GM19372 (cell line): Measurements from ENCODE around the gene PAQR4.

Source experiments
- ATAC-seq: cut with Tn5 transposase; IDR thresholded peaks from one replicate; pipeline ENCODE4 v1.9.1; 2021; ENCODE audit warnings: mild to moderate bottlenecking, low read depth, moderate library complexity; ENCODE audit not compliant: unreplicated experiment

PAQR4 gene

GRCh38 chr16:3000540-3000939, 31.4 kb downstream of the PAQR4 start:
- ATAC-seq: no peak

DNA sequence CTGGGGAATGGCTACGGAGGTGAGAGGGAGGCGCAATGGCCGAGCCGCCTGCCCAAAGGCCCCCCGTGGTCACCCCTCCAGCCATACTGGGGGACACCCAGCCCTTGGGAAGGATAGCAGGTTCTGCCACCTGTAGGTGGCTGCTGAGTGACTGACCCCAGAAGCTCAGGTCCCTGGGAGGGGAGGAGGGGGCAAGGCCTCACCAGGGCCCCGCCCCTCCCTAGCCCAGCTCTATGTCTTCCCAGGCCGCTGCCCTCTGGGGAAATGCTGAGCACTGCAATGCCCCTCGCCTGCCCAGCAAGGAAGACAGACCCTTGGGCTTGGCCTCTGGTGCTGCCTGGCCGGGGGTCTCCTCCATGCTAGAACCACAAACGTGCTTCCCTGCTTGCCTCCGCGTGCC, 32.2 kb downstream of the PAQR4 start:
- ATAC-seq: no peak

DNA sequence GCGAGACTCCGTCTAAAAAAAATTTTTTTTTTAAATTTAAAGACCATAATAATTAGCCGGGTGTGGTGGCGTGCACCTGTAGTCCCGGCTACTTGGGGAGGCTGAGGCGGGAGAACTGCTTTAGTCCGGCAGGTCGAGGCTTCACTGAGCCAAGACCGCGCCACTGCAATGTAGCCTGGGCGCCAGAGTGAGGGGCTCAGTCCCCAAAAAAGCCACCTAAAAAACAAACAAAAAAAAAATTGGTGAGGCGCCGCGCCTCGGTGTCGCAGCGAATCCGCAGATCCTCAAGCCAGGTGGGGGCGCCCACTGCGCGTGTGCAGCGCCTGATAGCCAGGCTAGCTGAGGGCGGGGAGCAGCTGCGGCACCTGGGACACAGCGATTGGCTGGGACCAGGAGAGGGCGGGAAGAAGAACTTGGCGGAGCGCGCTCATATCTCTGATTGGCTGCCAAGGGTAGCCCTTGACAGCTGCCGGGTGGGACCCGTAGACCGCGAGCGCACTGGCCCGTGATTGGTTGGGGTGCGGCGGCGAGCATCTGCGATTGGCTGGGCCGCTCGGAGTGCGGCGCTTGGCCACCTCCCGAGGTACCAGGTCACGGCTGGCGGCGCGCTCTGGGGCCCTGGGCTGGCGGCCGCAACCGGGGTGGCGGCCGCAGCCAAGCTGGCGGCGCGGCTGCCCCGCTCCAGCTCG, 34.6 kb downstream of the PAQR4 start:
- ATAC-seq: peak; percentile 93

- ATAC-seq: no peak
These were observed 35.2 kb downstream of the PAQR4 start for GRCh38 chr16:3004319-3004718.

DNA sequence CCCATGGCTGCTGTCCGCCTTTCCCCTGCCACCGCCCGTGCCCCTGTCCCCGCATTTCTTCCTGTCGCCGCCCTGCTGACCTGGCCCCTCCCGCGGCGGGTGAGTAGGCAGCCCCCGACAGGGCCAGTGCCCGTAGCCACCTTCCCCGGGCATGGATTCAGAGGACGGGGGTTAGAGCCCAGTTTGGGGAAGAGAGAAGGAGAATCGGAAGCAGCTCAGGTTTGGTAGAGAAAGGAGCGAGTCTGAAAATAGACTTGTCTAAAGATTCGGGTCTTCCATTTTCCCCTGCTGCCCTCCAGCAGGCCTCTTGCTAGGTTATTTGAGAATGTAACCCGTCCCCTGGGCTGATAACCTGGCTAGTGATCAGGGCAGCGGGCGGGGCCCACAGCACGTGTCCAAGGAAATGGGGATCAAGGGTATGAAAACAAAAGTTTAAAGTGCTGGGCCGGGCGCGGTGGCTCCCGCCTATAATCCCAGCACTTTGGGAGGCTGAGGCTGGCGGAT, 35.7 kb downstream of the PAQR4 start:
- ATAC-seq: no peak

GRCh38 chr16:3007059-3007956, 38.2 kb downstream of the PAQR4 start:
- no peak for ATAC-seq

GRCh38 chr16:3007957-3008689, 39.0 kb downstream of the PAQR4 start:
- ATAC-seq: no peak

GRCh38 chr16:3008690-3009037, 39.5 kb downstream of the PAQR4 start:
- ATAC-seq: no peak

DNA sequence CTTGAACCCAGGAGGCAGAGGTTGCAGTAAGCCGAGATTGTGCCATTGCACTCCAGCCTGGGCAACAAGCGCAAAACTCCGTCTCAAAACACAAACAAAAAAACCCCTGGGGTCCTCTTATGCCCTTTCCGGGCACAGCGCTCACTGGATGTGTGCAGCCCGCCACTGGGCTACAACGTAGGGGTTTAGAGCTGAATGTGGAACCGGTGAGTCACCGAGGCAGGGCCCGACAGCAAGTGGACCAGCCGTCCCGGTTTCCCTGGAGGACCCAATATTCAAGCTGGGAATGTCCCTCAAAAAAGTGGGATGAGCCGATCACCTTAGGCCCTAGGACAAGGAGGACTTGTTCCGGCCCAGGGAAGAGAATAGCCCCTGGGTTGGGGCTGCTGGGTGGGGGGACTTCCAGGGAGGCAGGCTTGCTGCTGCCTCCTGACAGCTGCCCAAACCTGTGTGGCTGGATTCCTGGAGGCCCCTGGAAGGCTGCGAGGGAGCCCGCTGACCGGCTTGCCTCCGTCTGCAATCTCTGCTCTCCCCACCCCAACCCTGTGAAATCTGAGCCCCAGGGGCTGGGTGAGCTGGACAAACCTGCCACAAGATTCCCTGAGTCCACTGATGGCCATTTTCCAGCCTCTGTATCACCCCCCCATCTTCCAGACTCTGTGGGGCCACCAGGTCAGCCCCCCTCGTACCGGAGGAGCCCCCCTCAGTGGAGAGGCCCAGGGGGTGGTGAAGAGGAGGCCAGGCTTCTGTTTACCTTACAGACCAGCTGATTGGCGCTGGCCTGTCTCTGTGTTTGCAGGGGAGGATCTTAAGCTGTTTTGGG, 40.6 kb downstream of the PAQR4 start:
- no peak for ATAC-seq

DNA sequence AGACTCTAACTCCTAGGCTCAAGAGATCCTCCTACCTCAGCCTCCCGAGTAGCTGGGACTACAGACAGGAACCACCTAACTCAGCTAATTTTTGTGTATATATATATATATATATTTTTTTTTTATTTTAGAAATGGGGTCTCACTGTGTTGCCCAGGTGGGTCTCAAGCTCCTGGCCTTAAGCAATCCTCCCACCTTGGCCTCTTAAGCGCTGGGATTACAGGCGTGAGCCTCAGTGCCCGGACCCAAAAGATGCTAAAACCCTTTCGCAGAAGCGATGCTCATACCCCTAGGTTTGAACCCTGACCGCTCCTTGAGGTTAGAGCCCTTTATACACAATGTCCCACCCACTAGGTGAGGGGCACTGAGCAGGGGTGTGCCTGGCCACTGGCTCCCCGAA, 41.4 kb downstream of the PAQR4 start:
- ATAC-seq: no peak

DNA sequence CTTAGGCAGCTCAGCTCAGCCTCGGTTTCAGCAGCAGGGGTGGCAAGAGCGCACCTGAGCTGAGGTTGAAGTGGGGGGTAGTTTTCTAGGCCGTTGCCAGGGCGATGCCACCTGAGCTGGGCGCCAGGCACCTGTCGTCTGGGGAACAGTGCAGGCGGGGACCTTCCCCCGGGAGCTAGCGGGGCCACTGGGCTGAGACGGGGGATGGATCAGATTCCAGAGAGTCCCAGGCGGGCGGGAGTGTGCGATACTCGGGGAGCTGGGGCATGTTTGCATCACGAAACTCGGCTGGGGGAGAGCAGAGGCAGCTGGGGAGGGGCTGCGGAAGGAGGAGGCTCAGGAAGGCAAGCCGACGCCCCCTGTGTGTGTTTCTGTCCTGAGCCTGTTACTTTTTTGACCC, 43.1 kb downstream of the PAQR4 start:
- no peak for ATAC-seq

DNA sequence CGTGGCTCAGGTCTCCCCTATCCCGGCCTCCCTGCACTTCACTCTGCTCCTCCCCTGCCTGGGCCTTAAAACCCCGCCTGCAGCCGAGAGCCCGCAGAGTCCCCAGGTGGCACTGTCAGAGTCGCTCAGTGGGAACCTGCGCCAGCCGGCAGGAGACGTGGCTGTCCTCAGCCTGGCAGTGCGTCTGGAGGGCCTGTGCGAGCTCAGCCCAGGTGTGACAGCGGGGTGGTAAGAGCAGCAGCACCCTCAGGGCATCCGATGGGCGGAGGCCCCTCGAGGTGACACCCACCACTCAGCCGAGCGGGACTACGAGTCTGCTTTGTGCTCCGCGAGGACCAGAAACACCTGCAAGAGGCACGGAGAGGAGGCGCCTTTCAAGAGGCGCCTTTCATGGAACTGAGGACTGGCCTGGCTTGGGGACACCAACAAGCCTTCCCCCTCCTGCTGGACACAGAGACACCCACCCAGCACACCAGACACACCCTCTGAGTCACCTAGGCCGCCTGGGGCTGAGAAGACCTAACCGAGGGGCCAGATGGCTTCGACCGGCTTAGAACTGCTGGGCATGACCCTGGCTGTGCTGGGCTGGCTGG, 43.8 kb downstream of the PAQR4 start, which contains the start of gene CLDN9:
CLDN9 (plus strand) TSS at position 96 of the 593 bp plus-strand sequence; CDS start at position 536, 440 bp downstream.
- ATAC-seq: no peak

DNA sequence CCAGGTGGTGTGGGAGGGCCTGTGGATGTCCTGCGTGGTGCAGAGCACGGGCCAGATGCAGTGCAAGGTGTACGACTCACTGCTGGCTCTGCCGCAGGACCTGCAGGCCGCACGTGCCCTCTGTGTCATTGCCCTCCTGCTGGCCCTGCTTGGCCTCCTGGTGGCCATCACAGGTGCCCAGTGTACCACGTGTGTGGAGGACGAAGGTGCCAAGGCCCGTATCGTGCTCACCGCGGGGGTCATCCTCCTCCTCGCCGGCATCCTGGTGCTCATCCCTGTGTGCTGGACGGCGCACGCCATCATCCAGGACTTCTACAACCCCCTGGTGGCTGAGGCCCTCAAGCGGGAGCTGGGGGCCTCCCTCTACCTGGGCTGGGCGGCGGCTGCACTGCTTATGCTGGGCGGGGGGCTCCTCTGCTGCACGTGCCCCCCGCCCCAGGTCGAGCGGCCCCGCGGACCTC, 44.4 kb downstream of the PAQR4 start:
- ATAC-seq: no peak

GRCh38 chr16:3013998-3014690, 45.0 kb downstream of the PAQR4 start:
- no peak for ATAC-seq

DNA sequence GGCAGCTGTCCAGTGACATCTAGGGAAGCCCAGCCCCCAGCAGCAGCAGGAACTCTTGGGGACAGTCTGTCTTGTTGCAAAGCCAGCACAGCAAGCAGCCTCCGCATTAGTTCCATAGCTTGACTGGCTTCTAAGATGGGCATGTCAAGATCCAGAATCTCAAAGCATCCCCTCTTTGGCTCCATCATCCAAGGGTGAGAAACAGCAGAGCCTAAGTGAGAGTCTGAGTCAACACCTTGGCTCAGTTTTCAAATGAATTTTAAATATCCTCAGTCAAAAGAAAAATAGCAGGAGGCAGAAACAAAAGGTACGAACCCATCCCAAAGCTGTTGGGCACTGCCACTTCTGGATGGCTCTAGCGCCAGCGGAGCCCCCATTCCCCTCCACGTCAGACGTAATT, 45.8 kb downstream of the PAQR4 start:
- no peak for ATAC-seq

- ATAC-seq: no peak
These were observed 46.8 kb downstream of the PAQR4 start for GRCh38 chr16:3015865-3016521.

GRCh38 chr16:3017344-3017743, 48.2 kb downstream of the PAQR4 start:
- ATAC-seq: no peak

DNA sequence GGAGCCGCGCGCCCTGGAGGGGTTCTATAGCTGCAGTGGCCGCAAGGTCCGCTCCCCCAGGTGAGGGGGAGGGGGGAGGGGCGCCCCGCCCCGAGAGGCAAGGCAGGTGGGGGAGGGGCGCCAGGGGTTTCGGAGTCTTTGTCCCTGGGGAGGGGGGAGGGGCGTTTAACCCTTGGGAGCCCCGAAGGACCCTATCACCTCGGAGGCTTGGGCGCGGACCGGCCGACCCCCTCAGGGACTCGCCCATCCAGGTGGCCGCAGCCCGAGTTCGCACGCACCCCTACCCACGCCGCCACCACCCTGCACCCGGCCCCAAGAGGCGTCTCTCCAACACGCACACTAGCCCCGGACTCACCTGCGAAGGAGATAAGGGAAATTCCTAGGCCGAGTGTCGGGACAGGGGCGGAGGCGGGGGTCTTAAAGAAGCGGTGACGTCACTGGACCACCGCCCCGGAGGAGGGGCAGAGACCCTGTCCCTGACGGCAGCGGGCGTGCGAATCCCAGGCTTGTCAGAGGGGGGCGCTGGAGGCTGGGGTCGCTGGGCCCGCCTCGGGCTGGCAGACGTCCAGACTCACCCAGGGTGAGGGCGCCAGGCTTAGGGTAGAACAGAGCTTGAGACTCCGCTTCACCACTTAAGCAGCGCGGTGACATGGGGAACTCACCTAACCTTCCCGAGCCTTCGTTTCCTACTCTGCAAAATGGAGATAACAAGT, 48.8 kb downstream of the PAQR4 start, which contains the start of gene CLDN6:
CLDN6 (minus strand) TSS at position 390 of the 713 bp plus-strand sequence. CDS start 2,162 bp downstream, outside the sequence.
- no peak for ATAC-seq
